GM19025 (cell line): Measurements from ENCODE around the gene SYMPK.

Source experiments
- ATAC-seq: cut with Tn5 transposase; IDR thresholded peaks from one replicate; pipeline ENCODE4 v1.9.1; 2021; ENCODE audit warnings: mild to moderate bottlenecking, low read depth, moderate library complexity; ENCODE audit not compliant: unreplicated experiment

SYMPK gene

GRCh38 chr19:45769821-45770191 is 93.1 kb downstream of the SYMPK start:
- no peak for ATAC-seq

DNA sequence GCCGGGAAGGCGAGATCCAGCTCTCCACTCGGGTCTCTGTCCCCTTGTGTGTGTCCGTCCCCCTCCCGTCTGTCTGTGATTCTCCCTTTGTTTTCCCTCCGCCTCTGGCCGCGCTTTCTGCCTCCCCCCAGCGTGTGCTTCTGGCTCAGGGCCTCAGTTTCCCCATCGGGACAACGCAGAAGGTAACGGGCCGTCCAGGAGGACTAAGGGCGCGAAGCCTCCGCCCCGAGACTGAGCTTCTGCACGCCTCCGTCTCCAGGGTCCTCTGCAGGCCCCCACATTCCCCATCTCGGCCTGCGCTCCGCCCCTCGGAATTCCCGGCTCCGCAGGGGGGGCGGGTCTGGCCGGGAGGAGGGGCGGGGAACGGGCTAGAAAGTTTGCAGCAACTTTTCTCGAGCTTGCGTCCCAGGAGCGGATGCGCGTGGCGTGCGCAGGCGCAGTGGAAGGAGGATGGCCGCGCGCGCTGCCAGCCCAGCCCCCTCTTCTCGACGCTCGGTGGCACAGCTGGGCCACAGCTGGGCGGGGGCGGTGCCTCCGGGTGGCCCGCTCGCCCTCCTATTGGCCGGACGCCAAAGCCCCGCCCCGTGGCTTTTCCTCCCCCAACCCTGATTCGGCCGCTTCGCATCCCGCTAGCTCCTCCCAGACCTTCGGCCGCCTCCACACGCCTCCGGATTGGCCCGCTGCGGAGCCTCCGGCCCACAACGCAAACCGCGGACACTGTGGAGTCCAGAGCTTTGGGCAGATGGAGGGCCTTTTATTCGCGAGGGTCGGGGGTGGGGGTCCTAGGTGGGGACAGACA is 93.8 kb downstream of the SYMPK start, which contains the start of gene SIX5:
Gene SIX5, minus strand, starts transcription at position 269 of the 799 bp plus-strand sequence. CDS start 408 bp downstream, outside the sequence.
- peak; percentile 50 for ATAC-seq

GRCh38 chr19:45768655-45768983 is 94.3 kb downstream of the SYMPK start:
- no peak for ATAC-seq

DNA sequence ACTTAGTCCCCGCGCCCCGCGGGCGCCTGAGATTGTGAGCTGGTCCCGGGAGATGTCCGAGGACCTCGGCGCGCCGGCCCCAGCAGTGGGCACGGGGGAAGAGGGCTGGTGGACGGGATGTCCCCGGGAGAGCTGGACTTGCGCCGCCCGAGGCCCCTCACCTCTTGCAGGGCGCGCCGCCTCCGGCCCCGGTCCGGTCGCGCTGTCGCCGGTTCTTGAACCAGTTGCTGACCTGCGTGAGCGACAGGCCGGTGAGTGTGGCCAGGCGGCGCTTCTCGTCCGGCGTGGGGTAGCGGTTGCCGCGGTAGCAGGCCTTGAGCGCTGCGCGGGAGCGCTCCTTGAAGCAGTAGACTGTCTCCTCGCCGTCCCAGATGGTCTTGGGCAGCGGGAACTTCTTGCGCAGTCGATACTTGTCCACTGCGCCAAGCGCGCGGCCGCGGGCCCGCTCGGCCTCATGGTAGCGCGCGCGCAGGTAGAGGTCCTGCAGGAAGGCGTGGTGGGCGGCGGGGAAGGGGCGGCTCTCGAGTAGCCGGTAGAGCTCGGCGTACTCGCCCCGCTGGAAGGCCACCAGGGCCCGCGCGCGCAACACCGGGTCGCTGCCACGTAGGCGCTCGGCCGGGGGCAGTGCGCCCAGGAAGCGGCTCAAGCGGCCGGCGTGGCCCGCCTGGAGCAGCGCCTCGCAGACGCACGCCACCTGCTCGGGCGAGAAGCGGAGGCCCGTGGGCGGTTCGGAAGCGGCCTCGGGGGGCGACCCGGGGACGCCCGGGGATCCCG is 94.9 kb downstream of the SYMPK start:
- no peak for ATAC-seq

- ATAC-seq: no peak
Measured at GRCh38 chr19:45767410-45767880, 95.5 kb downstream of the SYMPK start.

DNA sequence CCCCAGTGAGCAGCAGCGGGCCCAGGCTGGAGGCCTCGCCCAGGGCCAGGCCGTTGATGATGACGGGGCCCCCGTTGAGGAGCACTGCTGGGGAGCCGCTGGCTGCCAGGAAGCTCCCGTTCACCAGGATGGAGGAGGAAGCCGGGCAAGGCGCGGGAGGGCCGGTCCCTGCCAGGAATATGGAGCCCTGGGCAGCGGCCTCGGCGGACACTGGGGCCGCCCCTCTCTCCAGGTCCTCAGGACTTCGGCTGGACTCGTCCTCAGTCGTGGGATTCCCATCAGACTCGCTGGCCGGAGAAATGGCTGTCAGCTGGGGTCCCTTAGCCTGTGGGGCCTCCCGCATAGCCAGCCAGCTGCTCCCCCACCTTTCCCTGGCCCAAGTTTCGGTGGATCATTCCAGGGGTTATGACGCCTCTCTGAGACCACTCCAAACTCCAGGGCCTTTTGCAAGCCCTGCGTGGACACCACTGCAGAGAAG is 96.0 kb downstream of the SYMPK start:
- ATAC-seq: no peak

GRCh38 chr19:45766296-45766868 is 96.6 kb downstream of the SYMPK start:
- ATAC-seq: no peak

DNA sequence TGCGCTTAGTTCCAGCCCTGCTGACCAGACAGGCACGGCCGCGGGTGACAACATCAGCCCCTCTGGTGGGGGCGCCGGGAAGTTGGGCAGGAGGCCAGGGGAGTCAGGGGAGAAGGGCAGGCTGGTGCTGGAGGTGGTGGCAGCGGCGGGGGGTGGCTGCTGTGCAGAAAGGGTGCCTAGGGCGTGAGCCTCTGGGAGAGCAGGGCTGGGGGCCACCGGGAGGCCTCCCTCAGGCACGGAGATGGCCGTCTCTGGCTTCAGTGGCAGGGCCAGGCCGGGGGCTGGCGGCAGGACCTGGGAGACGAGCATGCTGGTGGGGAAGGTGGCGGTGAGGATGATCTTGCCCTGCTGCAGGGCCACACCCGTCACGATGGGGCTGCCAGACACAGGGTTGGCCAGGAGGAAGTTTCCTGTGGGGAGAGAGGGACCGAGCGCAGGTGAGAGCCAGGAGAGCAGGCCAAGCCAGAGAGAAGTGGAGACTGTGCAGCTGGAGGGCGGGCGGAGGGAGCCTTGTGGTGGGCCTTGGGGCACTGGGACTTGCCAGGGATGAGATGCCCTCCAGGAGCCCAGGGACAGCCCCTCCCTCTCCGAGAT is 97.1 kb downstream of the SYMPK start:
- ATAC-seq: no peak
